ENCODE measurements around the gene HNRNPH3. TPM values are rescaled to one million over a fixed set of nuclear protein-coding genes. Genes with fewer than 3 reads are reported as not detected.

The HNRNPH3 gene
- total RNA-seq = 84.7 and 97.2 TPM in 2 replicates
- long read RNA-seq, transcript HNRNPH3-202 (10 exons, 1,332 nt) = minor isoform, 53 of 642 reads
- long read RNA-seq, transcript HNRNPH3-201 (10 exons, 2,339 nt) = major isoform, 231 of 642 reads
- long read RNA-seq, partial matches to known transcripts = 13 of 642 reads
- long read RNA-seq, other reads (novel, unspliced or antisense) = 344 of 642 reads

GRCh38 chr10:68331455-68332258 lies at the start of gene HNRNPH3:
HNRNPH3 (plus strand) TSS chr10:68332064; CDS start chr10:68337222, 5,158 bp downstream.
- peaks cover 9% of the 10 kb centered on the region for H3K36me3 Mint-ChIP-seq (ENCODE audit: unreplicated experiment)
- peaks cover 57% of the 10 kb centered on the region for H3K4me1 Mint-ChIP-seq (ENCODE audit: unreplicated experiment)
- peak within 1 kb of the TSS; percentile 100 for H3K27ac Mint-ChIP-seq (ENCODE audit: unreplicated experiment)
- H3K4me3 Mint-ChIP-seq (ENCODE audit: unreplicated experiment) = peak within 1 kb of the TSS; percentile 99
- TF ChIP-seq CTCF (IDR thresholded peaks at IDR 0.05) = no peak
- DNase-seq (ENCODE audit: extremely low spot score, unreplicated experiment) = peak; percentile 100
- no peaks in the 10 kb centered on the region for H3K27me3 Mint-ChIP-seq (ENCODE audit: unreplicated experiment)
- no peaks in the 10 kb centered on the region for H3K9me3 Mint-ChIP-seq (ENCODE audit: unreplicated experiment)

- Mint-ChIP-seq H3K27ac (ENCODE audit: unreplicated experiment) (peak overlapping the region; percentile 19), H3K36me3 (ENCODE audit: unreplicated experiment) (peaks cover 5% of the 10 kb centered on the region), H3K4me1 (ENCODE audit: unreplicated experiment) (peaks cover 14% of the 10 kb centered on the region), H3K4me3 (ENCODE audit: unreplicated experiment) (no peak overlapping the region), H3K9me3 (ENCODE audit: unreplicated experiment) (no peaks in the 10 kb centered on the region), H3K27me3 (ENCODE audit: unreplicated experiment) (no peaks in the 10 kb centered on the region)
- DNase-seq (ENCODE audit: extremely low spot score, unreplicated experiment) = no peak
- no peak for TF ChIP-seq CTCF (IDR thresholded peaks at IDR 0.05)
Measured at GRCh38 chr10:68284062-68285001, 47.5 kb upstream of the HNRNPH3 start.

GRCh38 chr10:68288717-68289116 lies 43.1 kb upstream of the HNRNPH3 start:
- Mint-ChIP-seq H3K27me3 (ENCODE audit: unreplicated experiment) (no peaks in the 10 kb centered on the region), H3K4me1 (ENCODE audit: unreplicated experiment) (peaks cover 9% of the 10 kb centered on the region)

GRCh38 chr10:68290736-68291135 lies 41.1 kb upstream of the HNRNPH3 start:
- H3K27ac Mint-ChIP-seq (ENCODE audit: unreplicated experiment) = no peak overlapping the region
- H3K27me3 Mint-ChIP-seq (ENCODE audit: unreplicated experiment) = no peaks in the 10 kb centered on the region
- DNase-seq (ENCODE audit: extremely low spot score, unreplicated experiment) = no peak
- no peaks in the 10 kb centered on the region for H3K9me3 Mint-ChIP-seq (ENCODE audit: unreplicated experiment)
- no peaks in the 10 kb centered on the region for H3K4me1 Mint-ChIP-seq (ENCODE audit: unreplicated experiment)
- H3K36me3 Mint-ChIP-seq (ENCODE audit: unreplicated experiment) = peaks cover 19% of the 10 kb centered on the region
- H3K4me3 Mint-ChIP-seq (ENCODE audit: unreplicated experiment) = no peak overlapping the region
- no peak for TF ChIP-seq CTCF (IDR thresholded peaks at IDR 0.05)

More at GRCh38 chr10:68288717-68289116, 43.1 kb upstream of the HNRNPH3 start:
- TF ChIP-seq CTCF (IDR thresholded peaks at IDR 0.05) = no peak
- peaks cover 17% of the 10 kb centered on the region for H3K36me3 Mint-ChIP-seq (ENCODE audit: unreplicated experiment)
- H3K4me3 Mint-ChIP-seq (ENCODE audit: unreplicated experiment) = no peak overlapping the region
- no peak for DNase-seq (ENCODE audit: extremely low spot score, unreplicated experiment)
- H3K27ac Mint-ChIP-seq (ENCODE audit: unreplicated experiment) = no peak overlapping the region
- H3K9me3 Mint-ChIP-seq (ENCODE audit: unreplicated experiment) = no peaks in the 10 kb centered on the region

All from osteocyte (in vitro differentiated cells).